HepG2 (cell line): Measurements from ENCODE around the gene IAPP. TPM values are rescaled to one million over a fixed set of nuclear protein-coding genes. Genes with fewer than 3 reads are reported as not detected.

Experiments used
- CREM ChIP-seq, 2 experiments: sonication (generic) in 1 of 2; formaldehyde crosslinking in 1 of 2; IDR thresholded peaks; 2 replicates each; pipeline versions ENCODE4 v1.4.0 to v1.6.1; 2016 to 2020; ENCODE audit warnings: antibody characterized with exemption in 1 of 2, mild to moderate bottlenecking in 1 of 2, missing genetic modification reagents in 1 of 2
- FOXA1 ChIP-seq, 2 experiments: fragments of 450-650 bp in 1 of 2; sonication (generic) in 1 of 2; formaldehyde crosslinking in 1 of 2; IDR thresholded peaks; 2 replicates each; pipeline versions ENCODE4 v1.4.0 to v1.6.1; 2016 to 2020; ENCODE audit warnings: missing genetic modification reagents in 1 of 2
- HMG20A ChIP-seq: IDR thresholded peaks from 2 replicates; pipeline ENCODE4 v1.6.1; 2016; ENCODE audit warnings: borderline replicate concordance
- HMG20B ChIP-seq: conservative IDR thresholded peaks from 2 replicates; pipeline ENCODE4 v1.6.1; 2016; ENCODE audit warnings: missing genetic modification reagents, missing compliant biosample characterization
- IKZF5 ChIP-seq: IDR thresholded peaks from 2 replicates; pipeline ENCODE4 v1.6.1; 2018; ENCODE audit warnings: missing genetic modification reagents, mild to moderate bottlenecking, missing compliant biosample characterization
- IRX3 ChIP-seq: sonication (generic); formaldehyde crosslinking; IDR thresholded peaks from 2 replicates; pipeline ENCODE4 v1.8.1; 2023; ENCODE audit warnings: mild to moderate bottlenecking, low read depth, missing genetic modification reagents, borderline replicate concordance
- KDM1A ChIP-seq: IDR thresholded peaks from 2 replicates; pipeline ENCODE4 v1.6.1; 2016; ENCODE audit warnings: missing compliant biosample characterization
- KLF16 ChIP-seq, 2 experiments: sonication (generic) in 1 of 2; formaldehyde crosslinking in 1 of 2; IDR thresholded peaks; 2 replicates each; pipeline versions ENCODE4 v1.6.1 to v1.8.0; 2016 to 2023; ENCODE audit warnings: missing genetic modification reagents in 2 of 2, missing compliant biosample characterization in 1 of 2
- MAZ ChIP-seq, 2 experiments: sonication (generic) in 1 of 2; formaldehyde crosslinking in 1 of 2; IDR thresholded peaks; 2 replicates each; pipeline versions ENCODE4 v1.5.0 to v1.6.1; 2012 to 2020; ENCODE audit warnings: low read depth in 2 of 2, mild to moderate bottlenecking in 2 of 2, borderline replicate concordance in 1 of 2, improper control_type of control experiment in 1 of 2, low read length in 1 of 2, missing genetic modification reagents in 1 of 2, moderate library complexity in 1 of 2
- RCOR2 ChIP-seq: IDR thresholded peaks from 2 replicates; pipeline ENCODE4 v1.6.1; 2016; ENCODE audit warnings: missing biosample characterization, missing genetic modification reagents
- RFX3 ChIP-seq: IDR thresholded peaks from 2 replicates; pipeline ENCODE4 v1.6.1; 2016; ENCODE audit warnings: missing biosample characterization, missing genetic modification reagents
- SIX1 ChIP-seq: sonication (generic); formaldehyde crosslinking; IDR thresholded peaks from 2 replicates; pipeline ENCODE4 v1.4.0; 2020; ENCODE audit warnings: missing genetic modification reagents, borderline replicate concordance
- SIX4 ChIP-seq: sonication (generic); formaldehyde crosslinking; IDR thresholded peaks from 2 replicates; pipeline ENCODE4 v1.4.0; 2020; ENCODE audit warnings: missing genetic modification reagents
- SP5 ChIP-seq: IDR thresholded peaks from 2 replicates; pipeline ENCODE4 v1.6.1; 2016; ENCODE audit warnings: low read depth, borderline replicate concordance
- TBL1XR1 ChIP-seq: fragments of 150-350 bp; IDR thresholded peaks from 2 replicates; pipeline ENCODE4 v1.6.1; 2014; ENCODE audit warnings: borderline replicate concordance, low read length; ENCODE audit not compliant: partially characterized antibody
- THAP11 ChIP-seq: IDR thresholded peaks from 2 replicates; pipeline ENCODE4 v1.6.1; 2016; ENCODE audit warnings: missing biosample characterization, missing genetic modification reagents
- U2AF1 ChIP-seq: fragments of 200-400 bp; formaldehyde crosslinking; optimal IDR thresholded peaks from 2 replicates; pipeline ENCODE3; 2017; ENCODE audit warnings: mild to moderate bottlenecking, low read depth, low read length
- ZNF205 ChIP-seq: IDR thresholded peaks from 2 replicates; pipeline ENCODE4 v1.6.1; 2018; ENCODE audit warnings: missing biosample characterization, missing genetic modification reagents
- ZNF710 ChIP-seq: sonication (generic); formaldehyde crosslinking; IDR thresholded peaks from 2 replicates; pipeline ENCODE4 v1.5.0; 2020; ENCODE audit warnings: mild to moderate bottlenecking, missing genetic modification reagents, borderline replicate concordance
- ZNF724P ChIP-seq: sonication (generic); formaldehyde crosslinking; IDR thresholded peaks from 2 replicates; pipeline ENCODE4 v1.8.0; 2022; ENCODE audit warnings: missing genetic modification reagents, borderline replicate concordance
- ZNF777 ChIP-seq: sonication (generic); formaldehyde crosslinking; IDR thresholded peaks from 2 replicates; pipeline ENCODE4 v1.4.0; 2020; ENCODE audit warnings: missing genetic modification reagents
- polyA plus RNA-seq, 8 experiments: library from polyadenylated mRNA; depleted of rRNA in 3 of 8; stranded (reverse) in 7 of 8; unstranded in 1 of 8; fragments of >200 nt; fragmentation: Illumina TruSeq in 4 of 8; extraction: Trizol in 4 of 8; gene quantifications; 2 replicates each; pipeline versions ENCODE4 v1.2.1 to v1.2.3, GENCODE V29; 2011 to 2016; ENCODE audit warnings: low read depth in 4 of 8, missing spikeins in 1 of 8, mixed read lengths in 1 of 8; ENCODE audit not compliant: insufficient read depth in 1 of 8
- total RNA-seq, 5 experiments: library from RNA; depleted of rRNA; stranded (reverse); fragments of >200 nt; fragmentation: Illumina TruSeq; extraction: Trizol; gene quantifications; 2 replicates each; pipeline ENCODE4 v1.2.3, GENCODE V29; 2016; ENCODE audit warnings: low read depth in 1 of 5
- TF ChIP-seq, protein P1 (sequence below): sonication (generic); formaldehyde crosslinking; IDR thresholded peaks from 2 replicates; pipeline ENCODE4 v1.5.0; 2020; ENCODE audit warnings: missing genetic modification reagents
- TF ChIP-seq, protein P2 (sequence below): sonication (generic); formaldehyde crosslinking; IDR thresholded peaks from 2 replicates; pipeline ENCODE4 v1.4.0; 2020; ENCODE audit warnings: missing genetic modification reagents, mild to moderate bottlenecking, borderline replicate concordance

IAPP gene
- total and polyA plus RNA-seq, 2 of the 13 experiments (the other 11 are each of a cell fraction or from before 2014, with no cell fraction given), result not detected

DNA sequence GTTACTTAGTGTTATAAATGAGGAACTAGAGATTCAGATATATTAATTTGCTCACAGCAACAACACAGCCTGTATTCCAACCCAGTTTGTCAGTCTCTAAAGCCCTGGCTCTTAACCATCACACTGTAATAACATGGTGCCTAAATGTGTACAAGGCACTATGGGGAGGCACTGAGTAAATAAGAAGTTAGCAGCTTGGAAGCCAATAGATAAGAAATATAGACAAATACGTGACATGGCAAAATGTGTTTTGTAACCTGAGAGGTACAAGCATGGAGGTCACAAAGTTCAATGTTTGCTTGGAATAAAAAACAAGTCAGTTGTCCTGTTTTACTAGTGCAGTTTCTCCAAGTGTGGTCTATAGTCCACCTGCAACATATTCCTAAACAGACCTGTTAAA lies 21.7 kb upstream of the IAPP start (continued):
- TF ChIP-seq IRX3 (CRISPR knock-in tag) (no peak), HMG20A (CRISPR knock-in tag) (peak; percentile 76; the same call in 1 of the 2 replicates), THAP11 (CRISPR knock-in tag) (peak; percentile 54; the same call in 1 of the 2 replicates), SP5 (CRISPR knock-in tag) (peak; percentile 75), HMG20B (CRISPR knock-in tag) (peak; percentile 76), ZNF724P (CRISPR knock-in tag) (no peak), CREM (IDR thresholded peaks at IDR 0.05) (peak; percentile 38; the same call in 1 of the 2 replicates), CREM (CRISPR knock-in tag; IDR thresholded peaks at IDR 0.05) (no peak), SIX4 (peak; percentile 97), U2AF1 (no peak), TBL1XR1 (no peak), ZNF710 (CRISPR knock-in tag) (no peak), KLF16 (CRISPR knock-in tag; IDR thresholded peaks at IDR 0.05) (0 out of 4 replicates have a peak, but pooled peaks of 1 of the 2 experiments have one; percentile 26), KDM1A (CRISPR knock-in tag) (peak; percentile 20; the same call in 1 of the 2 replicates), SIX1 (peak; percentile 100), FOXA1 (IDR thresholded peaks at IDR 0.05) (peak; percentile 73), FOXA1 (CRISPR knock-in tag; IDR thresholded peaks at IDR 0.05) (peak; percentile 92), ZNF205 (CRISPR knock-in tag) (0 out of 2 replicates have a peak, but pooled peaks have one; percentile 23), ZNF777 (no peak), MAZ (IDR thresholded peaks at IDR 0.05; ENCODE audit: borderline replicate concordance, low read depth, low read length) (no peak), MAZ (CRISPR knock-in tag; IDR thresholded peaks at IDR 0.05; ENCODE audit: low read depth) (no peak), RFX3 (CRISPR knock-in tag) (no peak), RCOR2 (CRISPR knock-in tag) (peak; percentile 62; the same call in 1 of the 2 replicates), IKZF5 (peak; percentile 57; the same call in 1 of the 2 replicates)
- TF ChIP-seq, protein P1, sequence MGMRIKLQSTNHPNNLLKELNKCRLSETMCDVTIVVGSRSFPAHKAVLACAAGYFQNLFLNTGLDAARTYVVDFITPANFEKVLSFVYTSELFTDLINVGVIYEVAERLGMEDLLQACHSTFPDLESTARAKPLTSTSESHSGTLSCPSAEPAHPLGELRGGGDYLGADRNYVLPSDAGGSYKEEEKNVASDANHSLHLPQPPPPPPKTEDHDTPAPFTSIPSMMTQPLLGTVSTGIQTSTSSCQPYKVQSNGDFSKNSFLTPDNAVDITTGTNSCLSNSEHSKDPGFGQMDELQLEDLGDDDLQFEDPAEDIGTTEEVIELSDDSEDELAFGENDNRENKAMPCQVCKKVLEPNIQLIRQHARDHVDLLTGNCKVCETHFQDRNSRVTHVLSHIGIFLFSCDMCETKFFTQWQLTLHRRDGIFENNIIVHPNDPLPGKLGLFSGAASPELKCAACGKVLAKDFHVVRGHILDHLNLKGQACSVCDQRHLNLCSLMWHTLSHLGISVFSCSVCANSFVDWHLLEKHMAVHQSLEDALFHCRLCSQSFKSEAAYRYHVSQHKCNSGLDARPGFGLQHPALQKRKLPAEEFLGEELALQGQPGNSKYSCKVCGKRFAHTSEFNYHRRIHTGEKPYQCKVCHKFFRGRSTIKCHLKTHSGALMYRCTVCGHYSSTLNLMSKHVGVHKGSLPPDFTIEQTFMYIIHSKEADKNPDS (CRISPR knock-in tag), result no peak
- TF ChIP-seq, protein P2, sequence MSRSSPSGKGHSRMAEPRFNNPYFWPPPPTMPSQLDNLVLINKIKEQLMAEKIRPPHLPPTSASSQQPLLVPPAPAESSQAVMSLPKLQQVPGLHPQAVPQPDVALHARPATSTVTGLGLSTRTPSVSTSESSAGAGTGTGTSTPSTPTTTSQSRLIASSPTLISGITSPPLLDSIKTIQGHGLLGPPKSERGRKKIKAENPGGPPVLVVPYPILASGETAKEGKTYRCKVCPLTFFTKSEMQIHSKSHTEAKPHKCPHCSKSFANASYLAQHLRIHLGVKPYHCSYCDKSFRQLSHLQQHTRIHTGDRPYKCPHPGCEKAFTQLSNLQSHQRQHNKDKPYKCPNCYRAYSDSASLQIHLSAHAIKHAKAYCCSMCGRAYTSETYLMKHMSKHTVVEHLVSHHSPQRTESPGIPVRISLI (CRISPR knock-in tag), result peak; percentile 48; the same call in 1 of the 2 replicates
